T-helper 17 cell (primary cell): ENCODE measurements around the gene TMEM215. TPM values are rescaled to one million over a fixed set of nuclear protein-coding genes. Genes with fewer than 3 reads are reported as not detected.

Experiments
- ATAC-seq: fragments of 150-1000 bp; cut with Tn5 transposase; 2 replicates; pipeline ENCODE4 v1.10.0; 2021; ENCODE audit warnings: mild to moderate bottlenecking, moderate library complexity
- DNase-seq, 3 donors: peaks; one replicate each; pipeline versions ENCODE4 v3.0.0 to v3.0.0-alpha.2; 2020 to 2021
- H3K9me3 ChIP-seq: one replicate; pipeline ENCODE4 v1.7.0; 2013; ENCODE audit warnings: low read length, mild to moderate bottlenecking; ENCODE audit not compliant: control insufficient read depth, poor library complexity, severe bottlenecking
- H3K27ac Mint-ChIP-seq: one replicate; pipeline ENCODE4 v1.8.0; 2022; ENCODE audit warnings: mild to moderate bottlenecking, moderate library complexity, mixed read lengths
- H3K27me3 Mint-ChIP-seq: one replicate; pipeline ENCODE4 v1.8.0; 2022; ENCODE audit warnings: mixed read lengths
- H3K36me3 Mint-ChIP-seq: one replicate; pipeline ENCODE4 v1.8.0; 2022; ENCODE audit warnings: low read depth, mixed read lengths
- H3K4me1 Mint-ChIP-seq: one replicate; pipeline ENCODE4 v1.8.0; 2022; ENCODE audit warnings: mild to moderate bottlenecking, mixed read lengths
- H3K4me3 Mint-ChIP-seq: one replicate; pipeline ENCODE4 v1.8.0; 2022; ENCODE audit warnings: mild to moderate bottlenecking, moderate library complexity, mixed read lengths
- total RNA-seq, 4 donors: library from RNA in 2 of 4; stranded (reverse) in 2 of 4; gene quantifications; one replicate each; pipeline ENCODE4 v1.2.3 and lab custom pipeline; 2022 to 2026

TMEM215 gene, protein sequence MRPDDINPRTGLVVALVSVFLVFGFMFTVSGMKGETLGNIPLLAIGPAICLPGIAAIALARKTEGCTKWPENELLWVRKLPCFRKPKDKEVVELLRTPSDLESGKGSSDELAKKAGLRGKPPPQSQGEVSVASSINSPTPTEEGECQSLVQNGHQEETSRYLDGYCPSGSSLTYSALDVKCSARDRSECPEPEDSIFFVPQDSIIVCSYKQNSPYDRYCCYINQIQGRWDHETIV
- total RNA-seq (not detected), total RNA-seq (lab: John Stamatoyannopoulos, UW) (0 reads per million in 2 donors)

DNA sequence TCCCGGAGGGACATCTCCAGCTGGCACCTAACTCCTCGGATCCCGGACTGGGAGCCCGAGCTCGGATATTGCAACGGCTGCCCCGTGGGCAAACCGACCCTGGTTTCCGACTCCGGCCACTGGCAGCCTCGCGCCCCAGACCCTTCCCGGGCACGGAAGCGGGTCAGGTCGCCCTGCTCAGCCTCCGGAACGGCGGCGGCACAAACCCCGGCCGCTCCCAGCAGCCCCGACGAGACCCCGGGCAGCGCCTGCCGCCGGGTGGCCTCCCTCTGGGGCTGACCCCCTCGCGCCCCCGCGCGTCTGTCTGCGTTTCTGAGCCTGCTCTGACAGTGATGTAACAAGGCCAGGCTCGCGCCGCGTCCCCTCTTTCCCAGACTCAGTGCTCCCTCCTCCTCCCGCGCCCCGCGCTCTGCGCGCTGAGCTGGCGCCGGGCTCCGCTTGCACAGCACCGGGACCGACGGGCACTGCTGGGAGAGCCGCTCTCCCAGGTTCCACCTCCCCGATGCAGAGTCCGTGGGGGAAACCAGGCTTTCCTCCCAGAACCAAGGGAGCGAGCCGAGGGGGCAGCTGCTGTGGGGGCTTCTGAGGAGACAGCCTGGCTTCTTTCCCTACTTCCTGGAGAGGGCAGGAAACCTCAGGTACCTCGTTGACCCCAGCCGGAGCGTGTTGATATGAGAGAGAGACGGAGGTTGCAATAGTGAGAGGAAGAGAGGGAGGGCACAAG lies at the start of gene TMEM215:
TMEM215 (plus strand) TSS at position 373 of the 724 bp plus-strand sequence. CDS start 644 bp downstream, outside the sequence.
- Mint-ChIP-seq H3K36me3 (peaks cover 5% of the 10 kb centered on the region), H3K4me3 (no peak within 1 kb of the TSS), H3K27ac (no peak within 1 kb of the TSS), H3K27me3 (peaks cover 62% of the 10 kb centered on the region), H3K4me1 (no peaks in the 10 kb centered on the region)
- DNase-seq (no peak), ATAC-seq (no peak)
- H3K9me3 ChIP-seq: no peaks in the 10 kb centered on the region

DNA sequence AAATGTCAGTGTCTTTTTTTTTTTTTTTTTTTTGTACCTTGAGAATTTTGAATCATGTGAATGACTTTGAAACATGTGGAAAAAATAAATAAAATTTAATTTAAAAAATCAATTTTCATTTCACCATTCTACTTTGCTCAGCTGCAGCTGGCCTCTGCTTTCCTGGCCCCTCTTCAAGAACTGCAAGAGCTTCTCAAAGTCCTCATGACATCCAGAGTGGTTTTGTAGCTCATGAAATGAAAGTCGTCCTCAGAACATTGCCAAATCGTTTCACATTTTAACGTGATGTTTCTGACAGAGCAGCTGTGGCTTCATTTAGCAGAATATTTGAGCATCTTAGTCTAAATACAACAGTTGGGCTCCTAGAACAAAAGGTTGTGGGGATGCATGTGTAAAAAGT lies 47.9 kb upstream of the TMEM215 start:
- H3K27ac Mint-ChIP-seq: no peak overlapping the region

DNA sequence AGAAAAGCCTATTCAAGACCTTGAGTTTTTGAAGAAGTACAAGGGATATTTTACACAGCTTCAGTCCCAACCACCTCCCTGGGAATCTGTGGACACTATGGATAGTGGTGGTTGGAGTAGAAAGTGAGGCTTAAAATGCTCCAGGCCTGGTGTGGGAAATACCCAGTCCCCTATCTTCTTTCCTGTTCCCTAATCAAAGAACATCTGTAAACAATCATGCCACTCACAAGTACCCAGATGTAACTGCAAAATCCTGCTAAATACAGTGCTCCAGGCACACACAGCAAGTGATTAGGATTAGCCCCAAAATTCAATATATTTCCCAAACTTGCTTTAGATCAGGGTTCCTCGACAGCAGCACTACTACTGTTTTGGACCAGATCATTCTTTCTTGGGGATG lies 46.0 kb upstream of the TMEM215 start:
- no peaks in the 10 kb centered on the region for H3K9me3 ChIP-seq
- H3K27ac Mint-ChIP-seq: no peak overlapping the region
- no peak for DNase-seq
- no peaks in the 10 kb centered on the region for H3K36me3 Mint-ChIP-seq
- no peaks in the 10 kb centered on the region for H3K4me1 Mint-ChIP-seq
- H3K27me3 Mint-ChIP-seq: peaks cover 12% of the 10 kb centered on the region
- ATAC-seq: no peak
- no peak overlapping the region for H3K4me3 Mint-ChIP-seq

More for the DNA sequence above, 47.9 kb upstream of the TMEM215 start:
- H3K4me3 Mint-ChIP-seq: no peak overlapping the region
- H3K9me3 ChIP-seq: no peaks in the 10 kb centered on the region
- no peaks in the 10 kb centered on the region for H3K4me1 Mint-ChIP-seq
- DNase-seq (no peak), ATAC-seq (no peak)
- peaks cover 12% of the 10 kb centered on the region for H3K27me3 Mint-ChIP-seq
- no peaks in the 10 kb centered on the region for H3K36me3 Mint-ChIP-seq

DNA sequence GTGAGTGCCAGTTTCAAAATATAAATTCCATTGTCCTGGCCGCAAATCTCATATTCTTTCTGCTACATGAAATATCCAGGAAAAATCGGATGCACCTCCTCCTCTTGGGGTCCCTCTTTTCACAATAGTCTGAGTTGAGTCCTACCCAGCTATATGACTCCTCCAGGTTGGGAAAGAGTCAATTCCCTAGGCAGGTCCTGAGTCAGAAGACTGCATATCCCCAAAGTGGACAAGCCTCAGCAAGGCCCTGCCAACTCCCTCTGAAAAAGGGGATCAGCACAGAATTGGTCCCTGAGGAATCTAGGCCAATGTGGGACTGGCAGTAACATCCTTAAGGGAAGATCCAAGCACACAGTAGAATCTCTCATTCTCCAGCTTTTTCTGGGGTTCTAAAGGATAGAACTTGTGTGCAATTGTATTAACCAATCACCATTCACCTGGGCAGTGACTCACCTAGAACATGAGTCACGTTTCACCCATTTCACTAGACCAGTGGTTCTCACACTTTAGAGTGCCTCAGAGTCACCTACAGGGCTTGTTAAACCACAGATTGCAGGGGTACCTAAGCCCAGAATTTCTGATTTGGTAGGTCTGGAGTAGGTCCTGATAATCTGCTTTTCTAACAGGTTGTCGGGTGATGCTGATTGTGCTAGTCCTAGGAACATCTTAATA lies 44.7 kb upstream of the TMEM215 start:
- H3K4me3 Mint-ChIP-seq: no peak overlapping the region
- no peaks in the 10 kb centered on the region for H3K4me1 Mint-ChIP-seq
- H3K9me3 ChIP-seq: no peaks in the 10 kb centered on the region
- no peak overlapping the region for H3K27ac Mint-ChIP-seq
- ATAC-seq: no peak
- DNase-seq: no peak
- peaks cover 12% of the 10 kb centered on the region for H3K27me3 Mint-ChIP-seq
- no peaks in the 10 kb centered on the region for H3K36me3 Mint-ChIP-seq

DNA sequence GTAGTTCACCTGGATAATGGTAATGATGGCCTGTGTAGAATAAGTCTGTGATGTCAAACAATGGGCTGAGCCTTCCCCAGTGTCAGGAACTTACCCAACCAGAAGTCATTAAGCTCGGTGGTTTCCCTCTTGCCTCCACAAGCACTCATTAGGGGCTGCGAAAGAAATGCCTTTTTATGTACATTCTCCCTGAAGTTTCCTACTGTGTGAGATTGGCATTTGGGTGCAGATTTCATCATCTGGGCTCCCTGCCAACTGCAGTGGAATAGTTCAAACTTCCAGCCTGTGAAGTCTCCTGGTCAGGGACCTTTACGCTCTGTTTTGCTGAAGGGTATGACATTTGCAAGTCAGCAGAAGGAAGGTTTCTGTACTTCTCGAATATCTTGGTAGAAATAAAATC lies 41.6 kb upstream of the TMEM215 start:
- H3K27me3 Mint-ChIP-seq: peaks cover 7% of the 10 kb centered on the region
- DNase-seq: no peak
- no peak for ATAC-seq
- H3K27ac Mint-ChIP-seq: no peak overlapping the region
- no peak overlapping the region for H3K4me3 Mint-ChIP-seq
- H3K4me1 Mint-ChIP-seq: no peaks in the 10 kb centered on the region
- H3K36me3 Mint-ChIP-seq: no peaks in the 10 kb centered on the region
- H3K9me3 ChIP-seq: no peaks in the 10 kb centered on the region

DNA sequence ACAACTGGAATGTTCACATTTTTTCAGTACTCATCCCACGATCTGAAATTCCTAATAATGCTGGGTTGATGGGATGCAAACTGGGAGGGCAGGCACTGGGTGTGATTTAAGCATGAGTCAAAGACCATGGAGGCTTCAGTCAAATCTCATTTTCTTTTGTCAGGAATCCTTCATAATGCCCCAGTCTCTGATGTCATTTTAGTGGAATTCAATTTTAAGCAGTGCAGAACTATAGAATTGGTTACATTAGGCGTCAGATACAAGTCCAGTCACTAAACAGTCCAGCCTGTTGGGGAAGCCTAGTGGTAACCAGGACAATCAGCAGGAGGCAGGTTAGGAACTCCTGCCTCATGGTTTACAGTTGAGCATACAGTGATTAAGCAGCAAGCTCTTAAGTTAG lies 41.0 kb upstream of the TMEM215 start:
- ATAC-seq: no peak
- no peaks in the 10 kb centered on the region for H3K36me3 Mint-ChIP-seq
- no peak overlapping the region for H3K4me3 Mint-ChIP-seq
- H3K27me3 Mint-ChIP-seq: peaks cover 5% of the 10 kb centered on the region
- no peak for DNase-seq
- no peaks in the 10 kb centered on the region for H3K9me3 ChIP-seq
- no peaks in the 10 kb centered on the region for H3K4me1 Mint-ChIP-seq
- H3K27ac Mint-ChIP-seq: no peak overlapping the region

DNA sequence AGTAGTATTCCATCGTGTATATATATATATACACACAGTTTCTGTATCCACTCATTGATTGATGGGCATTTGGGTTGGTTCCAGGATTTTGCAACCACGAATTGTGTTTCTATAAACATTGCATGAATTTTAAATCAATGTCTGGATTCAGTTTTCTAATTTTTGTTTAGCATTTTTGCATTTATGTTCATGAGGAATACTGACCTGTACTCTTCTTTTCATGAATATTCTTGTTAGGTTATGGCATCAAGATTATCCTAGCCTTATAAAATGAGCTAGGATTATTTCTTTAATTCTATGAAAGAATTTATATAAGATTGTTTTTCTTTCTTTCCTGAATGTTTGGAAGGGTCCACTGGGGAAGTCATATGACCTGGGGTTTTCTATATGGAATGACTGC lies 35.3 kb upstream of the TMEM215 start:
- ATAC-seq (no peak), DNase-seq (no peak)
- no peaks in the 10 kb centered on the region for H3K4me1 Mint-ChIP-seq
- no peak overlapping the region for H3K4me3 Mint-ChIP-seq
- no peaks in the 10 kb centered on the region for H3K9me3 ChIP-seq
- H3K36me3 Mint-ChIP-seq: no peaks in the 10 kb centered on the region
- H3K27me3 Mint-ChIP-seq: peaks cover 6% of the 10 kb centered on the region
- no peak overlapping the region for H3K27ac Mint-ChIP-seq

DNA sequence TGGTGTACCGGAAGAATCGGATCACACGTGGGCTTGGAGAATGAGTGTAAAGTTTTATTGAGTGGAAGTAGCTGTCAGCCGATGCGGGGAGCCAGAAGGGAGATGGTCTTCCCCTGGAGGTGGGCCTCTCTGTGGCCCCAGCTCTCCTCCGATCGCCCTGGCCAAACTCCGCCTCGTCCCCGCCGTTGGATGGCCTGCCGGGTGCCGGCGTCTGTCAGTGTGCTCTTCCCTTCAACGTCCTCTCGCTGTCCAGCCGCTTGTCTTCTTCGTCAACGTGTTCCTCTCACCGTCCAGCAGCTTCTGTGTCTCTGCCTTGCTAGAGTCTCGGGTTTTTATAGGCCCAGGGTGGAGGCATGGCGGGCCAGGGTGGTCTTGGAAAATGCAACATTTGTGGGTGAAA lies 27.6 kb upstream of the TMEM215 start:
- ATAC-seq: no peak
- no peak overlapping the region for H3K27ac Mint-ChIP-seq

DNA sequence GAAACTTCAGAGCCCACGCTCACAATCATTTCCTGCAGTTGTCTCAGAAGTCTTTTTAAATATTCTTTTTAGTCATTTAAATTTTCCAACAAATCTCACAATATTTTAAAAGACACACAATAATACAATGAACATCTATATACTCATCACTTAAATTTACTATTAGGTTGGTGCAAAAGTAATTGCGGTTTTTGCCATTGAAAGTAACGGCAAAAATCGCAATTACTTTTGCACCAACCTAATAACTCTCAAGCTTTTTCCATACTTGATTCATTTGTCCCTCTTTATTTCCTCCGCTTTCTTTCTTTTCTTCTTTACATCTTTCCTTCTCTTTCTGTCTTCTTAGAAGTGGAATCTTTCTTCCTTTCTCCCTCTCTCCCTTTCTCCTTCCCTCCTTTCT lies 19.2 kb upstream of the TMEM215 start:
- no peak for DNase-seq
- no peaks in the 10 kb centered on the region for H3K9me3 ChIP-seq
- no peaks in the 10 kb centered on the region for H3K4me1 Mint-ChIP-seq
- H3K27me3 Mint-ChIP-seq: peaks cover 7% of the 10 kb centered on the region
- no peak overlapping the region for H3K4me3 Mint-ChIP-seq
- H3K36me3 Mint-ChIP-seq: no peaks in the 10 kb centered on the region
- H3K27ac Mint-ChIP-seq: no peak overlapping the region
- no peak for ATAC-seq

More for the DNA sequence above, 27.6 kb upstream of the TMEM215 start:
- H3K27me3 Mint-ChIP-seq: peaks cover 6% of the 10 kb centered on the region
- no peak overlapping the region for H3K4me3 Mint-ChIP-seq
- H3K36me3 Mint-ChIP-seq: no peaks in the 10 kb centered on the region
- no peak for DNase-seq
- H3K9me3 ChIP-seq: no peaks in the 10 kb centered on the region
- H3K4me1 Mint-ChIP-seq: no peaks in the 10 kb centered on the region

DNA sequence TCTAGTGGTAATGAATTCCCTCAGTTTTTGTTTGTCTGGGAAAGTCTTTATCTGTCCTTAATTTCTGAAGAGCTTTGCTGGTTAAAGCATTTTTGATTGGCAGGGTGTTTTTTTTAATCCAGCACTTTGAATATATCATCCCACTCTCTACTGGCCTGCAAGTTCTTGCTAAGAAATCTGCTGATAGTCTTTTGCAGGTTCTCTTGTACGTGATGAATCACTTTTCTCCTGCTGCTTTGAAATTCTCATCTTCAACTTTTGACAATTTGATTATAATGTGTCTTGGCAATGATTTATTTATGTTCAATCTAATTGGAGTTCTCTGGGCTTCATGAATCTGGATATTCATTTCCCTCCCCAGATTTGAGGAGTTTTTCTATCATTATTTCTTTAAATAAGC lies 8.1 kb upstream of the TMEM215 start:
- Mint-ChIP-seq H3K36me3 (no peaks in the 10 kb centered on the region), H3K4me1 (no peaks in the 10 kb centered on the region), H3K4me3 (no peak overlapping the region), H3K27me3 (peaks cover 9% of the 10 kb centered on the region), H3K27ac (no peak overlapping the region)
- no peak for DNase-seq
- H3K9me3 ChIP-seq: no peaks in the 10 kb centered on the region
- ATAC-seq: no peak

DNA sequence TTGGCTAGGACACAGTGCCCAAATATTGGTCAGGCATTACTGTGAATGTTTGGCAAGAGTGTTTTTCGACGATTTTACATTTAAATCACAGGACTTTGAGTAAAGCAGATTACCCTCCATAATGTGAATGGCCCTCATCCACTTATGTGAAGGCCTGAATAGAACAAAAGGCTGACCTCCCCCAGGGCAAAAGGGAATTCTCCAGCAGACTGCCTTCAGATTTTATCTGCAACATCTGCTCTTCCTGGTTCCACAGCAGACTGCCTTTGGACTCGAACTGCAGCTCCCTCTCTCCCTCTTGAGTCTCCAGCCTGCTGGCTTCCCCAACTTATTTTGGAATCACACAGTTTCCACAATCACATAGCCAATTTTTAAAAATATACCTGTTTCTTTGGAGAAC lies 7.1 kb upstream of the TMEM215 start:
- H3K4me3 Mint-ChIP-seq: no peak overlapping the region
- peaks cover 17% of the 10 kb centered on the region for H3K27me3 Mint-ChIP-seq
- ATAC-seq: no peak
- no peak overlapping the region for H3K27ac Mint-ChIP-seq
- H3K36me3 Mint-ChIP-seq: no peaks in the 10 kb centered on the region
- no peaks in the 10 kb centered on the region for H3K4me1 Mint-ChIP-seq
- H3K9me3 ChIP-seq: no peaks in the 10 kb centered on the region
- DNase-seq: no peak

DNA sequence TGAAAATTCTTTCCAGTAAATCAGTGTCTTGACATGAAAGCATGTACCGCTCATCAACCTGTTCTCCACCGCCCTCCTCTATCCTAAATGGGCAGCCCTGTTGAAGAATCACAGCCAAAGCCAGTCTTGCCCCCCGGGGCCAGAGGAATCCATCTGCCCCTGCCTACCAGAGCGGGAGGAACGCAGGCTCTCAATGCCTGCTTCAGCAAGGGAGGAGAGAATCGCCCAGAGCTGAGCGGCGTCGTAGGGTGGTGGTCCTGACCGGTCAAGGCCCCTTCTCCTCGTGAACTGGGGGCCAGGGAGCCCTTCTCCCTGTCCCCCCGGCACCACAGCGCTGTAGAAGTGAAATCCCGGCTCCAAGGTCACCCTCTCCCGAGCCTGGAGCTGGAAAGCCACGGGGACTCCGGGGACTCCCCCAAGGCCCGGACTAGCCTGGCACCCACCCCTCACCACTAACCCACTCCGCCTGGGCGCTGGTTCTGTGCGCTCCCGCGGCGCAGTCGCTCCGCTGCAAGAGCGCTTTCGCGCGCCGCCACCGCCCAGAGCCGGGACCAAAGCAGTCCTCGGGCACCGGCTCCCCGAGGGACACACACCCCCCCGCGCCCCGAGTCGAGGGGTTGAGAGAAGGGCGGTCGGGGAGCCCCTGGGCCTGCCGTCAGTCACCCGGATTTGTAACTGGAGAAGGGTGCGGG lies 718 bp upstream of the TMEM215 start:
- H3K4me3 Mint-ChIP-seq: no peak overlapping the region
- H3K27me3 Mint-ChIP-seq: peaks cover 58% of the 10 kb centered on the region

DNA sequence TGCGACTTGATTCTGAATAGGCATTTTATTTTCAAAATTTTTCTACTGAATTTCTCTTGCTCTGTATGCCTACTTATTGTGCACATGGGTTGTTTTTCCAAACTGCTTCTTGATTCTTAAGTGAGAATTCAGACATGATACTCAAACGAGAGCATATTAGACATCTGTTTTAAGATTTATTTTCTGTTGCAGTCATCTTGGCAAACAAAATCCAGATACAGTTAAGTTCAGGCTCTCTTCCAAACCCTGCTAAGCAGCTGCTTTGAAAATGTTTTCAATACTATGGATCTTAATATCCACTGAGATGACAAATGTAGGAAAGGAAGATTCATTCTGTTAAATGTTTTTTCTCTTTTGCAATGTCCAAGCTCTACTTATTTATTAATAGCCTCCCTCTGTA lies 4.5 kb downstream of the TMEM215 start:
- DNase-seq (no peak), ATAC-seq (no peak)
- Mint-ChIP-seq H3K36me3 (peaks cover 3% of the 10 kb centered on the region), H3K4me1 (no peaks in the 10 kb centered on the region), H3K27me3 (peaks cover 55% of the 10 kb centered on the region), H3K4me3 (no peak overlapping the region), H3K27ac (no peak overlapping the region)
- H3K9me3 ChIP-seq: no peaks in the 10 kb centered on the region

More for the DNA sequence above, 718 bp upstream of the TMEM215 start:
- H3K36me3 Mint-ChIP-seq: peaks cover 5% of the 10 kb centered on the region
- ATAC-seq (no peak), DNase-seq (no peak)
- H3K9me3 ChIP-seq: no peaks in the 10 kb centered on the region
- no peak overlapping the region for H3K27ac Mint-ChIP-seq
- no peaks in the 10 kb centered on the region for H3K4me1 Mint-ChIP-seq
